Fibroblast of lung (primary cell): ENCODE data around the gene TMEM117. TPM values are rescaled to one million over a fixed set of nuclear protein-coding genes. Genes with fewer than 3 reads are reported as not detected.

Source experiments
- DNase-seq, 2 donors: peaks; one replicate each; pipeline versions ENCODE4 v3.0.0 to v3.0.0-alpha.2; 2010; ENCODE audit warnings: low read depth in 2 of 2
- H2AFZ ChIP-seq: 2 replicates; pipeline ENCODE4 v1.5.1; 2012; ENCODE audit warnings: low read length, control low read depth, inconsistent platforms
- H3K27ac ChIP-seq: 2 replicates; pipeline ENCODE4 v1.5.1; 2011; ENCODE audit warnings: low read length, control low read depth; ENCODE audit not compliant: insufficient read depth
- H3K27me3 ChIP-seq: 2 replicates; pipeline ENCODE4 v1.5.1; 2011; ENCODE audit warnings: mild to moderate bottlenecking, low read length; ENCODE audit not compliant: control insufficient read depth, insufficient read depth
- H3K36me3 ChIP-seq: 2 replicates; pipeline ENCODE4 v1.5.1; 2011; ENCODE audit warnings: low read length; ENCODE audit not compliant: control insufficient read depth, insufficient read depth
- H3K4me1 ChIP-seq: 2 replicates; pipeline ENCODE4 v1.5.1; 2011; ENCODE audit warnings: low read length; ENCODE audit not compliant: control insufficient read depth, insufficient read depth; ENCODE audit errors: extremely low read depth
- H3K4me2 ChIP-seq: 2 replicates; pipeline ENCODE4 v1.5.1; 2011; ENCODE audit warnings: low read length, control low read depth; ENCODE audit not compliant: insufficient read depth; ENCODE audit errors: extremely low read depth
- H3K4me3 ChIP-seq, 4 experiments: fragments of 200-600 bp in 1 of 4; sonication (generic) in 1 of 4; replicated peaks in 1 of 4; 2 replicates each; pipeline ENCODE4 v1.5.1; 2011 to 2016; ENCODE audit warnings: low read length in 4 of 4, low read depth in 3 of 4, mild to moderate bottlenecking in 3 of 4, control low read depth in 2 of 4, inconsistent platforms in 1 of 4, mixed read lengths in 1 of 4; ENCODE audit not compliant: insufficient read depth in 1 of 4; ENCODE audit errors: control extremely low read depth in 1 of 4
- H3K79me2 ChIP-seq: 2 replicates; pipeline ENCODE4 v1.5.1; 2012; ENCODE audit warnings: mild to moderate bottlenecking, low read length, inconsistent platforms; ENCODE audit not compliant: control insufficient read depth, insufficient read depth
- H3K9ac ChIP-seq: 2 replicates; pipeline ENCODE4 v1.5.1; 2011; ENCODE audit warnings: mild to moderate bottlenecking, low read length, control low read depth; ENCODE audit not compliant: insufficient read depth
- H3K9me3 ChIP-seq: 2 replicates; pipeline ENCODE4 v1.5.1; 2012; ENCODE audit warnings: low read depth, low read length; ENCODE audit not compliant: control insufficient read depth, insufficient read depth
- H4K20me1 ChIP-seq: 2 replicates; pipeline ENCODE4 v1.5.1; 2011; ENCODE audit warnings: low read length; ENCODE audit not compliant: control insufficient read depth, insufficient read depth; ENCODE audit errors: extremely low read depth
- CTCF ChIP-seq, 2 donors: IDR thresholded peaks in 1 of 2; conservative IDR thresholded peaks in 1 of 2; 1 replicate in 1 of 2; 2 replicates in 1 of 2; pipeline ENCODE4 v1.5.1; 2011 to 2012; ENCODE audit warnings: low read length in 2 of 2, control low read depth in 1 of 2, inconsistent platforms in 1 of 2, low read depth in 1 of 2, mild to moderate bottlenecking in 1 of 2
- EZH2 ChIP-seq: IDR thresholded peaks from 2 replicates; pipeline ENCODE4 v1.5.1; 2012; ENCODE audit warnings: low read length, control low read depth, mild to moderate bottlenecking; ENCODE audit errors: missing control alignments
- polyA plus RNA-seq, 2 donors: library from polyadenylated mRNA; depleted of rRNA in 1 of 2; stranded (reverse) in 1 of 2; unstranded in 1 of 2; fragments of >200 nt; gene quantifications; 2 replicates each; pipeline ENCODE4 v1.2.1, GENCODE V29; 2011 to 2012; ENCODE audit warnings: missing spikeins in 1 of 2
- total RNA-seq: library from RNA; depleted of rRNA; stranded (reverse); fragments of >200 nt; gene quantifications from 2 replicates; pipeline ENCODE4 v1.2.1, GENCODE V29; 2014

TMEM117 gene
- total and polyA plus RNA-seq, 2 donors (not counting 1 experiment from before 2014, with no cell fraction given): 7.6 to 7.8 TPM

- no peaks in the 10 kb centered on the region for H3K27me3 ChIP-seq
- no peak overlapping the region for H2AFZ ChIP-seq
- no peaks in the 10 kb centered on the region for H3K79me2 ChIP-seq
- no peak overlapping the region for H3K4me2 ChIP-seq
- H3K4me1 ChIP-seq: no peaks in the 10 kb centered on the region
- no peak for DNase-seq
- no peaks in the 10 kb centered on the region for H4K20me1 ChIP-seq
- H3K9me3 ChIP-seq: no peaks in the 10 kb centered on the region
- no peak overlapping the region for H3K4me3 ChIP-seq
- no peaks in the 10 kb centered on the region for H3K36me3 ChIP-seq
- no peak overlapping the region for H3K27ac ChIP-seq
- no peak overlapping the region for H3K9ac ChIP-seq
- no peak for TF ChIP-seq EZH2
These were observed 313.1 kb downstream of the TMEM117 start for GRCh38 chr12:44148936-44149335.

GRCh38 chr12:44154128-44154527 is 318.2 kb downstream of the TMEM117 start:
- no peaks in the 10 kb centered on the region for H3K27me3 ChIP-seq
- no peaks in the 10 kb centered on the region for H3K4me1 ChIP-seq
- no peak overlapping the region for H2AFZ ChIP-seq
- no peaks in the 10 kb centered on the region for H4K20me1 ChIP-seq
- peak overlapping the region in 2 of 4 experiments; percentile 21 to 62 for H3K4me3 ChIP-seq
- H3K36me3 ChIP-seq: no peaks in the 10 kb centered on the region
- H3K27ac ChIP-seq: no peak overlapping the region
- TF ChIP-seq EZH2 (no peak), CTCF (conservative IDR thresholded peaks at IDR 0.05 in 1 of 2, IDR thresholded peaks at IDR 0.05 in 1 of 2; ENCODE audit: low read depth in 1 of 2, low read length in 2 of 2) (no peak)
- no peaks in the 10 kb centered on the region for H3K79me2 ChIP-seq
- H3K4me2 ChIP-seq: peak overlapping the region; percentile 41
- peak; percentile 3 to 68 for DNase-seq
- H3K9me3 ChIP-seq: no peaks in the 10 kb centered on the region
- no peak overlapping the region for H3K9ac ChIP-seq

GRCh38 chr12:44155358-44155757 is 319.5 kb downstream of the TMEM117 start:
- Histone ChIP-seq H3K27me3 (no peaks in the 10 kb centered on the region), H3K9me3 (no peaks in the 10 kb centered on the region), H3K4me1 (no peaks in the 10 kb centered on the region), H3K9ac (no peak overlapping the region), H3K4me3 (no peak overlapping the region), H3K36me3 (no peaks in the 10 kb centered on the region), H3K4me2 (no peak overlapping the region), H4K20me1 (no peaks in the 10 kb centered on the region), H3K79me2 (no peaks in the 10 kb centered on the region), H2AFZ (no peak overlapping the region), H3K27ac (no peak overlapping the region)
- TF ChIP-seq CTCF (conservative IDR thresholded peaks at IDR 0.05 in 1 of 2, IDR thresholded peaks at IDR 0.05 in 1 of 2; ENCODE audit: low read depth in 1 of 2, low read length in 2 of 2): no peak
- no peak for TF ChIP-seq EZH2
- DNase-seq: peak in 1 of 2 donors; percentile 10
